BLaER1 treated with 17β-estradiol and CSF1 and Interleukin-3, amounts not matched to agents 10 nM and 100 nM (cell line): Measurements from ENCODE around the gene KIFAP3.

Experiments
- H3K27ac ChIP-seq, 11 experiments: shearing (Covaris generic); formaldehyde crosslinking; 2 replicates each; pipeline ENCODE4 v1.8.1; 2022
- H3K27me3 ChIP-seq, 11 experiments: shearing (Covaris generic); formaldehyde crosslinking; 2 replicates each; pipeline ENCODE4 v1.8.1; 2022
- H3K36me3 ChIP-seq, 11 experiments: shearing (Covaris generic); formaldehyde crosslinking; 2 replicates each; pipeline ENCODE4 v1.8.1; 2022
- H3K4me1 ChIP-seq, 10 experiments: shearing (Covaris generic); formaldehyde crosslinking; 2 replicates each; pipeline ENCODE4 v1.8.1; 2022
- H3K4me2 ChIP-seq, 11 experiments: shearing (Covaris generic); formaldehyde crosslinking; 2 replicates each; pipeline ENCODE4 v1.8.1; 2022
- H3K4me3 ChIP-seq, 10 experiments: shearing (Covaris generic); formaldehyde crosslinking; 2 replicates each; pipeline ENCODE4 v1.8.1; 2022
- H3K9ac ChIP-seq, 11 experiments: shearing (Covaris generic); formaldehyde crosslinking; 2 replicates each; pipeline ENCODE4 v1.8.1; 2022
- H3K9me3 ChIP-seq, 11 experiments: shearing (Covaris generic); formaldehyde crosslinking; replicated peaks in 1 of 11; 2 replicates each; pipeline ENCODE4 v1.8.1; 2022
- H4K20me1 ChIP-seq, 11 experiments: shearing (Covaris generic); formaldehyde crosslinking; 2 replicates each; pipeline ENCODE4 v1.8.1; 2022
- Cebpa-rat ChIP-seq, 11 experiments: shearing (Covaris generic); IDR thresholded peaks; 2 replicates each; pipeline ENCODE4 v1.8.1; 2022

KIFAP3 gene

GRCh38 chr1:170001266-170001665 lies 73.2 kb downstream of the KIFAP3 start:
- Histone ChIP-seq H3K9ac (no peak overlapping the region), H3K36me3 (no peaks in the 10 kb centered on the region), H3K9me3 (no peaks in the 10 kb centered on the region), H3K27me3 (no peaks in the 10 kb centered on the region), H4K20me1 (no peaks in the 10 kb centered on the region), H3K4me2 (no peak overlapping the region), H3K4me1 (no peaks in the 10 kb centered on the region; a peak in 1 of 20 replicates), H3K27ac (no peak overlapping the region), H3K4me3 (no peak overlapping the region)
- TF ChIP-seq Cebpa-rat (IDR thresholded peaks at IDR 0.05): no peak

GRCh38 chr1:169999761-170000160 lies 74.7 kb downstream of the KIFAP3 start:
- H3K27ac ChIP-seq: no peak overlapping the region
- H3K4me3 ChIP-seq: no peak overlapping the region
- TF ChIP-seq Cebpa-rat (IDR thresholded peaks at IDR 0.05): no peak
- H3K9ac ChIP-seq: no peak overlapping the region
- H3K27me3 ChIP-seq: no peaks in the 10 kb centered on the region
- no peak overlapping the region for H3K4me2 ChIP-seq
- no peaks in the 10 kb centered on the region for H3K9me3 ChIP-seq
- no peaks in the 10 kb centered on the region; a peak in 1 of 20 replicates for H3K4me1 ChIP-seq
- H3K36me3 ChIP-seq: no peaks in the 10 kb centered on the region
- no peaks in the 10 kb centered on the region for H4K20me1 ChIP-seq

GRCh38 chr1:169999331-169999741 lies 75.2 kb downstream of the KIFAP3 start:
- no peaks in the 10 kb centered on the region for H3K27me3 ChIP-seq
- H3K27ac ChIP-seq: no peak overlapping the region

GRCh38 chr1:169995993-169996392 lies 78.5 kb downstream of the KIFAP3 start:
- Histone ChIP-seq H3K9ac (no peak overlapping the region), H3K27me3 (no peaks in the 10 kb centered on the region), H3K4me1 (no peaks in the 10 kb centered on the region; a peak in 1 of 20 replicates), H4K20me1 (no peaks in the 10 kb centered on the region), H3K9me3 (no peaks in the 10 kb centered on the region), H3K4me3 (no peak overlapping the region), H3K4me2 (no peak overlapping the region), H3K27ac (no peak overlapping the region), H3K36me3 (no peaks in the 10 kb centered on the region)
- TF ChIP-seq Cebpa-rat (IDR thresholded peaks at IDR 0.05): no peak

More at GRCh38 chr1:169999331-169999741, 75.2 kb downstream of the KIFAP3 start:
- TF ChIP-seq Cebpa-rat (IDR thresholded peaks at IDR 0.05): no peak
- Histone ChIP-seq H3K36me3 (no peaks in the 10 kb centered on the region), H3K4me3 (no peak overlapping the region), H4K20me1 (no peaks in the 10 kb centered on the region), H3K4me2 (no peak overlapping the region), H3K9ac (no peak overlapping the region), H3K4me1 (no peaks in the 10 kb centered on the region; a peak in 1 of 20 replicates), H3K9me3 (no peaks in the 10 kb centered on the region)

GRCh38 chr1:169989246-169989645 lies 85.2 kb downstream of the KIFAP3 start:
- Histone ChIP-seq H3K4me2 (no peak overlapping the region), H4K20me1 (no peaks in the 10 kb centered on the region), H3K4me1 (no peaks in the 10 kb centered on the region), H3K9ac (no peak overlapping the region), H3K9me3 (no peaks in the 10 kb centered on the region), H3K27me3 (no peaks in the 10 kb centered on the region), H3K27ac (no peak overlapping the region), H3K36me3 (no peaks in the 10 kb centered on the region), H3K4me3 (no peak overlapping the region)
- no peak for TF ChIP-seq Cebpa-rat (IDR thresholded peaks at IDR 0.05)

GRCh38 chr1:169985757-169986156 lies 88.7 kb downstream of the KIFAP3 start:
- no peaks in the 10 kb centered on the region for H3K4me1 ChIP-seq
- no peaks in the 10 kb centered on the region for H3K9me3 ChIP-seq
- no peak overlapping the region for H3K4me3 ChIP-seq
- H3K9ac ChIP-seq: no peak overlapping the region
- no peak overlapping the region for H3K4me2 ChIP-seq
- H3K36me3 ChIP-seq: peaks cover 0 to 25% (median 6%) of the 10 kb centered on the region in 11 experiments; a peak in 10 of 22 replicates
- no peaks in the 10 kb centered on the region for H3K27me3 ChIP-seq
- no peaks in the 10 kb centered on the region for H4K20me1 ChIP-seq
- no peak overlapping the region for H3K27ac ChIP-seq
- TF ChIP-seq Cebpa-rat (IDR thresholded peaks at IDR 0.05): no peak

GRCh38 chr1:169974067-169974466 lies 100.4 kb downstream of the KIFAP3 start:
- Histone ChIP-seq H3K4me3 (no peak overlapping the region), H3K27me3 (no peaks in the 10 kb centered on the region), H3K4me1 (no peaks in the 10 kb centered on the region), H4K20me1 (no peaks in the 10 kb centered on the region), H3K9me3 (no peaks in the 10 kb centered on the region), H3K27ac (no peak overlapping the region), H3K4me2 (no peak overlapping the region), H3K36me3 (peaks cover 0 to 9% (median 0%) of the 10 kb centered on the region in 11 experiments; a peak in 3 of 22 replicates), H3K9ac (no peak overlapping the region)
- no peak for TF ChIP-seq Cebpa-rat (IDR thresholded peaks at IDR 0.05)

- Histone ChIP-seq H3K4me3 (no peak overlapping the region), H3K9ac (no peak overlapping the region), H3K4me2 (no peak overlapping the region), H4K20me1 (no peaks in the 10 kb centered on the region), H3K27ac (no peak overlapping the region), H3K9me3 (no peaks in the 10 kb centered on the region), H3K36me3 (peaks cover 0 to 5% (median 0%) of the 10 kb centered on the region in 11 experiments; a peak in 1 of 22 replicates), H3K27me3 (no peaks in the 10 kb centered on the region), H3K4me1 (no peaks in the 10 kb centered on the region)
- TF ChIP-seq Cebpa-rat (IDR thresholded peaks at IDR 0.05): no peak
These were observed 104.4 kb downstream of the KIFAP3 start for GRCh38 chr1:169970114-169970513.

- no peaks in the 10 kb centered on the region for H4K20me1 ChIP-seq
- H3K9ac ChIP-seq: no peak overlapping the region
- H3K9me3 ChIP-seq: no peaks in the 10 kb centered on the region
- H3K27me3 ChIP-seq: no peaks in the 10 kb centered on the region
- peaks cover 0 to 5% (median 0%) of the 10 kb centered on the region in 11 experiments; a peak in 1 of 22 replicates for H3K36me3 ChIP-seq
- TF ChIP-seq Cebpa-rat (IDR thresholded peaks at IDR 0.05): no peak
- no peak overlapping the region for H3K4me2 ChIP-seq
- no peaks in the 10 kb centered on the region for H3K4me1 ChIP-seq
- no peak overlapping the region for H3K4me3 ChIP-seq
- H3K27ac ChIP-seq: no peak overlapping the region
These were observed 106.3 kb downstream of the KIFAP3 start for GRCh38 chr1:169968174-169968573.

- Histone ChIP-seq H3K27ac (no peak overlapping the region), H3K4me3 (no peak overlapping the region), H3K4me1 (no peaks in the 10 kb centered on the region), H3K4me2 (no peak overlapping the region), H3K27me3 (no peaks in the 10 kb centered on the region), H3K9me3 (no peaks in the 10 kb centered on the region), H3K9ac (no peak overlapping the region), H3K36me3 (no peaks in the 10 kb centered on the region), H4K20me1 (no peaks in the 10 kb centered on the region)
- TF ChIP-seq Cebpa-rat (IDR thresholded peaks at IDR 0.05): no peak
These were observed 110.3 kb downstream of the KIFAP3 start for GRCh38 chr1:169964206-169964605.
